Activated CD4-positive, CD25-positive, alpha-beta regulatory T cell treated with anti-CD3 and anti-CD28 coated beads, Interleukin-2, amount 50 U/mL, for 72 hours (primary cell): ENCODE data around the gene PRAMEF17.
"Not testable (repeated sequence)": the region's sequence is repeated elsewhere in the genome, so short reads cannot be mapped to it uniquely, and the experiment has no call there.

Experiments
- DNase-seq: peaks from one replicate; pipeline ENCODE4 v3.0.0; 2021

The PRAMEF17 gene

GRCh38 chr1:13389332-13389731 is at the start of gene PRAMEF17:
Gene PRAMEF17 (plus strand): TSS chr1:13389632. CDS start chr1:13389658, 26 bp downstream.
- not testable (repeated sequence) for DNase-seq

GRCh38 chr1:13342496-13342895 is 46.9 kb upstream of the PRAMEF17 start:
- DNase-seq = not testable (repeated sequence)

- DNase-seq = not testable (repeated sequence)
Observed at GRCh38 chr1:13347034-13347433, 42.4 kb upstream of the PRAMEF17 start, which contains the start of gene PRAMEF14. Gene PRAMEF14 (minus strand): TSS chr1:13347134. CDS start chr1:13345314, 1,820 bp downstream.

GRCh38 chr1:13353476-13353875 is 36.0 kb upstream of the PRAMEF17 start:
- DNase-seq = not testable (repeated sequence)

- DNase-seq = not testable (repeated sequence)
Observed at GRCh38 chr1:13354475-13354874, 35.0 kb upstream of the PRAMEF17 start.

GRCh38 chr1:13356774-13357173 is 32.7 kb upstream of the PRAMEF17 start:
- DNase-seq = not testable (repeated sequence)

- not testable (repeated sequence) for DNase-seq
Observed at GRCh38 chr1:13362364-13362763, 27.1 kb upstream of the PRAMEF17 start.

GRCh38 chr1:13364928-13365327 is 24.5 kb upstream of the PRAMEF17 start:
- not testable (repeated sequence) for DNase-seq

- DNase-seq = not testable (repeated sequence)
Observed at GRCh38 chr1:13366536-13366935, 22.9 kb upstream of the PRAMEF17 start.

GRCh38 chr1:13368544-13368943 is 20.9 kb upstream of the PRAMEF17 start:
- DNase-seq = not testable (repeated sequence)

- DNase-seq = not testable (repeated sequence)
Observed at GRCh38 chr1:13378983-13379382, 10.4 kb upstream of the PRAMEF17 start.

GRCh38 chr1:13380380-13380779 is 9.1 kb upstream of the PRAMEF17 start:
- DNase-seq = not testable (repeated sequence)

- not testable (repeated sequence) for DNase-seq
Observed at GRCh38 chr1:13393004-13393403, 3.6 kb downstream of the PRAMEF17 start.

GRCh38 chr1:13394761-13395160 is 5.3 kb downstream of the PRAMEF17 start:
- not testable (repeated sequence) for DNase-seq

GRCh38 chr1:13395311-13395710 is 5.9 kb downstream of the PRAMEF17 start:
- DNase-seq = not testable (repeated sequence)

- DNase-seq = no peak
Observed at GRCh38 chr1:13407811-13408210, 18.4 kb downstream of the PRAMEF17 start.

GRCh38 chr1:13410150-13410549 is 20.7 kb downstream of the PRAMEF17 start, which contains the start of gene PRAMEF20:
Gene PRAMEF20 (plus strand): TSS chr1:13410450. CDS start chr1:13416355, 5,905 bp downstream.
- not testable (repeated sequence) for DNase-seq

GRCh38 chr1:13430495-13430894 is 41.1 kb downstream of the PRAMEF17 start:
- no peak for DNase-seq

GRCh38 chr1:13432251-13432650 is 42.8 kb downstream of the PRAMEF17 start:
- DNase-seq = no peak

- not testable (repeated sequence) for DNase-seq
Observed at GRCh38 chr1:13433694-13434358, 44.4 kb downstream of the PRAMEF17 start.

GRCh38 chr1:13435458-13435857 is 46.0 kb downstream of the PRAMEF17 start:
- no peak for DNase-seq

- not testable (repeated sequence) for DNase-seq
Observed at GRCh38 chr1:13439104-13439783, 49.8 kb downstream of the PRAMEF17 start.
